GM21360 (cell line): ENCODE measurements around the gene RASSF3.

Experiments
- ATAC-seq: cut with Tn5 transposase; IDR thresholded peaks from one replicate; pipeline ENCODE4 v1.9.1; 2021; ENCODE audit warnings: mild to moderate bottlenecking, moderate library complexity; ENCODE audit not compliant: unreplicated experiment

Gene RASSF3

GRCh38 chr12:64667793-64668192 is 57.5 kb downstream of the RASSF3 start:
- ATAC-seq: no peak

- peak; percentile 60 for ATAC-seq
These were observed 59.1 kb downstream of the RASSF3 start for GRCh38 chr12:64669270-64669842.

- ATAC-seq: no peak
These were observed 59.7 kb downstream of the RASSF3 start for GRCh38 chr12:64670019-64670418.

GRCh38 chr12:64670919-64671639 is 60.8 kb downstream of the RASSF3 start:
- ATAC-seq: no peak

GRCh38 chr12:64671681-64672080 is 61.4 kb downstream of the RASSF3 start:
- ATAC-seq: no peak

GRCh38 chr12:64672925-64673409 is 62.7 kb downstream of the RASSF3 start:
- no peak for ATAC-seq

- no peak for ATAC-seq
These were observed 63.3 kb downstream of the RASSF3 start for GRCh38 chr12:64673490-64674169.

- ATAC-seq: no peak
These were observed 64.2 kb downstream of the RASSF3 start for GRCh38 chr12:64674367-64674922.

GRCh38 chr12:64675795-64676194 is 65.5 kb downstream of the RASSF3 start:
- ATAC-seq: no peak

- ATAC-seq: no peak
These were observed 68.0 kb downstream of the RASSF3 start for GRCh38 chr12:64678248-64678647.

GRCh38 chr12:64678835-64679234 is 68.5 kb downstream of the RASSF3 start:
- ATAC-seq: no peak

- ATAC-seq: no peak
These were observed 69.2 kb downstream of the RASSF3 start for GRCh38 chr12:64679487-64680001.

- no peak for ATAC-seq
These were observed 69.9 kb downstream of the RASSF3 start for GRCh38 chr12:64680235-64680634.

- ATAC-seq: no peak
These were observed 71.1 kb downstream of the RASSF3 start for GRCh38 chr12:64681200-64682052.

- no peak for ATAC-seq
These were observed 72.4 kb downstream of the RASSF3 start for GRCh38 chr12:64682572-64683277.

- ATAC-seq: no peak
These were observed 73.7 kb downstream of the RASSF3 start for GRCh38 chr12:64683816-64684543.

- ATAC-seq: no peak
These were observed 74.8 kb downstream of the RASSF3 start for GRCh38 chr12:64685050-64685449.

- ATAC-seq: no peak
These were observed 75.3 kb downstream of the RASSF3 start for GRCh38 chr12:64685605-64686004.

GRCh38 chr12:64687816-64688215 is 77.5 kb downstream of the RASSF3 start:
- no peak for ATAC-seq
